HepG2 (cell line): ENCODE results near the gene MRPL43. TPM values are rescaled to one million over a fixed set of nuclear protein-coding genes. Genes with fewer than 3 reads are reported as not detected.

ENCODE experiments used
- ASH2L ChIP-seq: fragments of 300-600, 200-600 bp; sonication (generic); IDR thresholded peaks from 2 replicates; pipeline ENCODE4 v1.7.0; 2017; ENCODE audit warnings: low read depth, mild to moderate bottlenecking, moderate library complexity, mixed read lengths, low read length; ENCODE audit not compliant: insufficient read length
- CCAR2 ChIP-seq: fragments of 200-400 bp; formaldehyde crosslinking; optimal IDR thresholded peaks from 2 replicates; pipeline ENCODE3; 2018; ENCODE audit warnings: low read depth, mild to moderate bottlenecking, low read length, moderate library complexity
- CREB1 ChIP-seq, 2 experiments: fragments of 450-650 bp in 1 of 2; IDR thresholded peaks; 2 replicates each; pipeline ENCODE4 v1.6.1; 2016 to 2017; ENCODE audit warnings: control low read depth in 1 of 2, mild to moderate bottlenecking in 1 of 2, missing compliant biosample characterization in 1 of 2, missing genetic modification characterization in 1 of 2
- DNMT3B ChIP-seq: conservative IDR thresholded peaks from 2 replicates; pipeline ENCODE4 v1.6.1; 2016; ENCODE audit warnings: missing biosample characterization, control low read depth
- FOXJ3 ChIP-seq: sonication (generic); formaldehyde crosslinking; IDR thresholded peaks from 2 replicates; pipeline ENCODE4 v1.4.0; 2020; ENCODE audit warnings: missing genetic modification reagents, mild to moderate bottlenecking, borderline replicate concordance
- GATA4 ChIP-seq: sonication (generic); IDR thresholded peaks from 2 replicates; pipeline ENCODE4 v1.6.1; 2016; ENCODE audit warnings: antibody characterized with exemption, low read depth, borderline replicate concordance
- HIC2 ChIP-seq: sonication (generic); formaldehyde crosslinking; IDR thresholded peaks from 2 replicates; pipeline ENCODE4 v1.9.0; 2022; ENCODE audit warnings: low read depth, missing genetic modification reagents
- IRF1 ChIP-seq: sonication (generic); formaldehyde crosslinking; IDR thresholded peaks from 2 replicates; pipeline ENCODE4 v1.4.0; 2020; ENCODE audit warnings: low read depth, mild to moderate bottlenecking, missing genetic modification reagents
- KDM1A ChIP-seq: IDR thresholded peaks from 2 replicates; pipeline ENCODE4 v1.6.1; 2016; ENCODE audit warnings: missing compliant biosample characterization
- NR2C2 ChIP-seq: sonication (generic); formaldehyde crosslinking; IDR thresholded peaks from 2 replicates; pipeline ENCODE4 v1.4.0; 2020; ENCODE audit warnings: missing genetic modification reagents, mild to moderate bottlenecking, moderate library complexity, borderline replicate concordance
- SMAD1 ChIP-seq: sonication (generic); formaldehyde crosslinking; IDR thresholded peaks from 2 replicates; pipeline ENCODE4 v1.4.0; 2020; ENCODE audit warnings: missing genetic modification reagents, low read depth, mild to moderate bottlenecking, borderline replicate concordance
- SP2 ChIP-seq: sonication (generic); formaldehyde crosslinking; IDR thresholded peaks from 2 replicates; pipeline ENCODE4 v1.5.1; 2020; ENCODE audit warnings: mild to moderate bottlenecking, missing genetic modification reagents
- SRY ChIP-seq: sonication (generic); formaldehyde crosslinking; IDR thresholded peaks from 2 replicates; pipeline ENCODE4 v1.8.0; 2022; ENCODE audit warnings: mild to moderate bottlenecking, missing genetic modification reagents
- TAF15 ChIP-seq: fragments of 200-400 bp; formaldehyde crosslinking; IDR thresholded peaks from one replicate; pipeline ENCODE4 v1.6.1; 2018; ENCODE audit warnings: mild to moderate bottlenecking, low read depth, low read length; ENCODE audit not compliant: poor library complexity, severe bottlenecking
- ZFP41 ChIP-seq: sonication (generic); formaldehyde crosslinking; IDR thresholded peaks from 2 replicates; pipeline ENCODE4 v1.4.0; 2020; ENCODE audit warnings: mild to moderate bottlenecking, missing genetic modification reagents, borderline replicate concordance
- ZNF564 ChIP-seq: sonication (generic); formaldehyde crosslinking; IDR thresholded peaks from 2 replicates; pipeline ENCODE4 v1.8.1; 2023; ENCODE audit warnings: mild to moderate bottlenecking, missing genetic modification reagents
- ZNF652 ChIP-seq: IDR thresholded peaks from 2 replicates; pipeline ENCODE4 v1.6.1; 2016; ENCODE audit warnings: low read depth, borderline replicate concordance
- ZNF747 ChIP-seq: sonication (generic); formaldehyde crosslinking; IDR thresholded peaks from 2 replicates; pipeline ENCODE4 v1.8.1; 2023; ENCODE audit warnings: missing genetic modification reagents, mild to moderate bottlenecking, borderline replicate concordance
- polyA plus RNA-seq, 8 experiments: library from polyadenylated mRNA; depleted of rRNA in 3 of 8; stranded (reverse) in 7 of 8; unstranded in 1 of 8; fragments of >200 nt; fragmentation: Illumina TruSeq in 4 of 8; extraction: Trizol in 4 of 8; gene quantifications; 2 replicates each; pipeline versions ENCODE4 v1.2.1 to v1.2.3, GENCODE V29; 2011 to 2016; ENCODE audit warnings: low read depth in 4 of 8, missing spikeins in 1 of 8, mixed read lengths in 1 of 8; ENCODE audit not compliant: insufficient read depth in 1 of 8
- total RNA-seq, 5 experiments: library from RNA; depleted of rRNA; stranded (reverse); fragments of >200 nt; fragmentation: Illumina TruSeq; extraction: Trizol; gene quantifications; 2 replicates each; pipeline ENCODE4 v1.2.3, GENCODE V29; 2016; ENCODE audit warnings: low read depth in 1 of 5
- TF ChIP-seq, protein P1 (sequence below): sonication (generic); formaldehyde crosslinking; IDR thresholded peaks from 2 replicates; pipeline ENCODE4 v1.4.0; 2020; ENCODE audit warnings: missing genetic modification reagents
- TF ChIP-seq, protein P2 (sequence below): sonication (generic); formaldehyde crosslinking; IDR thresholded peaks from 2 replicates; pipeline ENCODE4 v1.4.0; 2020; ENCODE audit warnings: missing genetic modification reagents, borderline replicate concordance

Gene MRPL43
- total and polyA plus RNA-seq, 2 of the 13 experiments (the other 11 are each of a cell fraction or from before 2014, with no cell fraction given): 71.0 to 73.7 TPM

DNA sequence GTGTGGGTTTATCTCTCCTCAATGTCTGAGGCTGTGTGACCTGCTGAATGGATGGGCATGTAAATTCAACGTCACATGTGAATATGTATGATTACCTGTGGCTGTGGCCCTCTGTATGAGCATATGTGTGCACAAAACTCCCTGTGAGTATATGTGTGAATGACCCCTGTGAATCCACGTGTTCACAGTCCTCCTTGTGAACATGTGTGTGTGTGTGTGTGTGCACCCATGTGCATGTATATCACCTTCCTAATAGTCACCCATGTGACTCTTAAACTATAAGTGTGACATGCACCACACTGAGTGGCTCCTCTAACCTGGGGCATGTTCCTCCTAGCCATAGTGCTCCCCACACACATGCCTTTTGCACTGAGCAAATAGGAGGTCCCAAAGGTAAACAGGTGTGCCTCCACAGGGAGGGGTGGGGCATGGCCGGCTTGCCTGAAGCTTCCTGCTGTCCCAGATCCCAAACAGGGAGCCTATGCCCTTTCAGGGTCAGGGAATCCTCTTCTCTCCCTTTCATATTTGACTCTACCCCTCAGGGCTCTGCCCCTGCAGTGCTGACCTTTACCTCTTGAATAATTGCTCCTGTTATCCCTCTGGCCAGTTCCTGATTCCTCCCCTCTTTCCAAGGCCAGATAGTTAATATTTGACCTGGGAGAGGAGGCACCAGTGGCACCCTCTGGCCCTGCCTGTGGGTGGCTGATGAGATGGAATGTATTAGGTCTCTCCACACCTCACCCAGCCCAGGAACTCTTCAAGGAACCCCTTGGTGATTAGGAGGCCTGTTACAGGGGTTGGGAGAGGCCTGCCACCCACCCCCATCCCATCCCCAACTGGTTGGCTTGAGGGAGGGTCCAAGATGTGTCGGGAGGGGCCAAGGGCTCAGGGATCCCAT lies 16.1 kb downstream of the MRPL43 start (continued):
- no peak for TF ChIP-seq CCAR2
- TF ChIP-seq, protein P1, sequence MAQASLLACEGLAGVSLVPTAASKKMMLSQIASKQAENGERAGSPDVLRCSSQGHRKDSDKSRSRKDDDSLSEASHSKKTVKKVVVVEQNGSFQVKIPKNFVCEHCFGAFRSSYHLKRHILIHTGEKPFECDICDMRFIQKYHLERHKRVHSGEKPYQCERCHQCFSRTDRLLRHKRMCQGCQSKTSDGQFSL (CRISPR knock-in tag): peak; percentile 74; the same call in 1 of the 2 replicates
- TF ChIP-seq SP2 (CRISPR knock-in tag): no peak
- TF ChIP-seq HIC2: peak; percentile 84; the same call in 1 of the 2 replicates
- no peak for TF ChIP-seq TAF15
- peak; percentile 48; the same call in 1 of the 2 replicates for TF ChIP-seq KDM1A (CRISPR knock-in tag)
- TF ChIP-seq, protein P2, sequence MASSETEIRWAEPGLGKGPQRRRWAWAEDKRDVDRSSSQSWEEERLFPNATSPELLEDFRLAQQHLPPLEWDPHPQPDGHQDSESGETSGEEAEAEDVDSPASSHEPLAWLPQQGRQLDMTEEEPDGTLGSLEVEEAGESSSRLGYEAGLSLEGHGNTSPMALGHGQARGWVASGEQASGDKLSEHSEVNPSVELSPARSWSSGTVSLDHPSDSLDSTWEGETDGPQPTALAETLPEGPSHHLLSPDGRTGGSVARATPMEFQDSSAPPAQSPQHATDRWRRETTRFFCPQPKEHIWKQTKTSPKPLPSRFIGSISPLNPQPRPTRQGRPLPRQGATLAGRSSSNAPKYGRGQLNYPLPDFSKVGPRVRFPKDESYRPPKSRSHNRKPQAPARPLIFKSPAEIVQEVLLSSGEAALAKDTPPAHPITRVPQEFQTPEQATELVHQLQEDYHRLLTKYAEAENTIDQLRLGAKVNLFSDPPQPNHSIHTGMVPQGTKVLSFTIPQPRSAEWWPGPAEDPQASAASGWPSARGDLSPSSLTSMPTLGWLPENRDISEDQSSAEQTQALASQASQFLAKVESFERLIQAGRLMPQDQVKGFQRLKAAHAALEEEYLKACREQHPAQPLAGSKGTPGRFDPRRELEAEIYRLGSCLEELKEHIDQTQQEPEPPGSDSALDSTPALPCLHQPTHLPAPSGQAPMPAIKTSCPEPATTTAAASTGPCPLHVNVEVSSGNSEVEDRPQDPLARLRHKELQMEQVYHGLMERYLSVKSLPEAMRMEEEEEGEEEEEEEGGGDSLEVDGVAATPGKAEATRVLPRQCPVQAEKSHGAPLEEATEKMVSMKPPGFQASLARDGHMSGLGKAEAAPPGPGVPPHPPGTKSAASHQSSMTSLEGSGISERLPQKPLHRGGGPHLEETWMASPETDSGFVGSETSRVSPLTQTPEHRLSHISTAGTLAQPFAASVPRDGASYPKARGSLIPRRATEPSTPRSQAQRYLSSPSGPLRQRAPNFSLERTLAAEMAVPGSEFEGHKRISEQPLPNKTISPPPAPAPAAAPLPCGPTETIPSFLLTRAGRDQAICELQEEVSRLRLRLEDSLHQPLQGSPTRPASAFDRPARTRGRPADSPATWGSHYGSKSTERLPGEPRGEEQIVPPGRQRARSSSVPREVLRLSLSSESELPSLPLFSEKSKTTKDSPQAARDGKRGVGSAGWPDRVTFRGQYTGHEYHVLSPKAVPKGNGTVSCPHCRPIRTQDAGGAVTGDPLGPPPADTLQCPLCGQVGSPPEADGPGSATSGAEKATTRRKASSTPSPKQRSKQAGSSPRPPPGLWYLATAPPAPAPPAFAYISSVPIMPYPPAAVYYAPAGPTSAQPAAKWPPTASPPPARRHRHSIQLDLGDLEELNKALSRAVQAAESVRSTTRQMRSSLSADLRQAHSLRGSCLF (CRISPR knock-in tag): no peak
- TF ChIP-seq ZNF747 (CRISPR knock-in tag): peak; percentile 50; the same call in 1 of the 2 replicates
- TF ChIP-seq NR2C2 (CRISPR knock-in tag): peak; percentile 85
- no peak for TF ChIP-seq SMAD1 (CRISPR knock-in tag)
- peak; percentile 86; the same call in 1 of the 2 replicates for TF ChIP-seq FOXJ3 (CRISPR knock-in tag)
- TF ChIP-seq CREB1 (IDR thresholded peaks at IDR 0.05): no peak
- TF ChIP-seq CREB1 (CRISPR knock-in tag; IDR thresholded peaks at IDR 0.05): peak; percentile 76
- 0 out of 2 replicates have a peak, but pooled peaks have one; percentile 50 for TF ChIP-seq ZNF564 (CRISPR knock-in tag)
- TF ChIP-seq SRY (CRISPR knock-in tag): peak; percentile 58; the same call in 1 of the 2 replicates
- TF ChIP-seq ZNF652 (CRISPR knock-in tag): no peak
- peak; percentile 56; the same call in 1 of the 2 replicates for TF ChIP-seq GATA4
- TF ChIP-seq ASH2L: peak; percentile 68
- no peak for TF ChIP-seq DNMT3B (CRISPR knock-in tag)
- TF ChIP-seq ZFP41 (CRISPR knock-in tag): no peak
- peak; percentile 12; the same call in 1 of the 2 replicates for TF ChIP-seq IRF1
